HepG2 (cell line): Measurements from ENCODE around the gene CEBPE. TPM values are rescaled to one million over a fixed set of nuclear protein-coding genes. Genes with fewer than 3 reads are reported as not detected.
A peak's percentile ranks its signal among the peaks of the same experiment; 100 is the strongest.

Source experiments
- CEBPG ChIP-seq: IDR thresholded peaks from 2 replicates; pipeline ENCODE4 v1.6.1; 2016
- GLMP ChIP-seq: sonication (generic); formaldehyde crosslinking; IDR thresholded peaks from 2 replicates; pipeline ENCODE4 v1.9.0; 2021; ENCODE audit warnings: missing genetic modification reagents, mild to moderate bottlenecking, borderline replicate concordance
- IRF2 ChIP-seq: IDR thresholded peaks from 2 replicates; pipeline ENCODE4 v1.6.1; 2018; ENCODE audit warnings: missing genetic modification reagents, missing compliant biosample characterization
- IRX3 ChIP-seq: sonication (generic); formaldehyde crosslinking; IDR thresholded peaks from 2 replicates; pipeline ENCODE4 v1.8.1; 2023; ENCODE audit warnings: mild to moderate bottlenecking, low read depth, missing genetic modification reagents, borderline replicate concordance
- LBX2 ChIP-seq: sonication (generic); formaldehyde crosslinking; IDR thresholded peaks from 2 replicates; pipeline ENCODE4 v1.5.0; 2020; ENCODE audit warnings: missing genetic modification reagents, mild to moderate bottlenecking, borderline replicate concordance
- MIER3 ChIP-seq: IDR thresholded peaks from 2 replicates; pipeline ENCODE4 v1.6.1; 2016; ENCODE audit warnings: missing compliant biosample characterization, borderline replicate concordance
- MTF2 ChIP-seq: sonication (generic); formaldehyde crosslinking; IDR thresholded peaks from 2 replicates; pipeline ENCODE4 v1.5.0; 2020; ENCODE audit warnings: missing genetic modification reagents, borderline replicate concordance
- NFYC ChIP-seq: IDR thresholded peaks from 2 replicates; pipeline ENCODE4 v1.6.1; 2016; ENCODE audit warnings: missing genetic modification reagents, missing compliant biosample characterization
- NR2F6 ChIP-seq, 2 experiments: IDR thresholded peaks; 2 replicates each; pipeline ENCODE4 v1.6.1; 2016; ENCODE audit warnings: antibody characterized with exemption in 1 of 2, mild to moderate bottlenecking in 1 of 2
- RBAK ChIP-seq: sonication (generic); formaldehyde crosslinking; IDR thresholded peaks from 2 replicates; pipeline ENCODE4 v1.5.1; 2020; ENCODE audit warnings: mild to moderate bottlenecking, missing genetic modification reagents
- RCOR2 ChIP-seq: IDR thresholded peaks from 2 replicates; pipeline ENCODE4 v1.6.1; 2016; ENCODE audit warnings: missing biosample characterization, missing genetic modification reagents
- SAP130 ChIP-seq: IDR thresholded peaks from 2 replicates; pipeline ENCODE4 v1.6.1; 2016; ENCODE audit warnings: low read depth
- SKIL ChIP-seq: sonication (generic); formaldehyde crosslinking; IDR thresholded peaks from 2 replicates; pipeline ENCODE4 v1.8.0; 2022; ENCODE audit warnings: missing genetic modification reagents, mild to moderate bottlenecking, moderate library complexity, borderline replicate concordance
- SMAD1 ChIP-seq: sonication (generic); formaldehyde crosslinking; IDR thresholded peaks from 2 replicates; pipeline ENCODE4 v1.4.0; 2020; ENCODE audit warnings: missing genetic modification reagents, low read depth, mild to moderate bottlenecking, borderline replicate concordance
- ZHX1 ChIP-seq: sonication (generic); formaldehyde crosslinking; IDR thresholded peaks from 2 replicates; pipeline ENCODE4 v1.8.1; 2022; ENCODE audit warnings: low read depth, mild to moderate bottlenecking, missing genetic modification reagents
- ZNF24 ChIP-seq: fragments of 450-650 bp; IDR thresholded peaks from 2 replicates; pipeline ENCODE4 v1.6.1; 2017; ENCODE audit warnings: antibody characterized with exemption, mild to moderate bottlenecking
- ZNF570 ChIP-seq: sonication (generic); formaldehyde crosslinking; IDR thresholded peaks from 2 replicates; pipeline ENCODE4 v1.4.0; 2020; ENCODE audit warnings: mild to moderate bottlenecking, missing genetic modification reagents, borderline replicate concordance
- ZNF576 ChIP-seq: sonication (generic); formaldehyde crosslinking; IDR thresholded peaks from 2 replicates; pipeline ENCODE4 v1.4.0; 2020; ENCODE audit warnings: mild to moderate bottlenecking, missing genetic modification reagents
- ZNF577 ChIP-seq: sonication (generic); formaldehyde crosslinking; IDR thresholded peaks from 2 replicates; pipeline ENCODE4 v1.4.0; 2020; ENCODE audit warnings: mild to moderate bottlenecking, low read depth, missing genetic modification reagents, borderline replicate concordance
- ZNF724P ChIP-seq: sonication (generic); formaldehyde crosslinking; IDR thresholded peaks from 2 replicates; pipeline ENCODE4 v1.8.0; 2022; ENCODE audit warnings: missing genetic modification reagents, borderline replicate concordance
- ZNF75D ChIP-seq: sonication (generic); formaldehyde crosslinking; IDR thresholded peaks from 2 replicates; pipeline ENCODE4 v1.8.1; 2023; ENCODE audit warnings: missing genetic modification reagents, mild to moderate bottlenecking, borderline replicate concordance
- ZSCAN31 ChIP-seq: sonication (generic); formaldehyde crosslinking; IDR thresholded peaks from 2 replicates; pipeline ENCODE4 v1.5.0; 2020; ENCODE audit warnings: low read depth, mild to moderate bottlenecking, missing genetic modification reagents
- polyA plus RNA-seq, 8 experiments: library from polyadenylated mRNA; depleted of rRNA in 3 of 8; stranded (reverse) in 7 of 8; unstranded in 1 of 8; fragments of >200 nt; fragmentation: Illumina TruSeq in 4 of 8; extraction: Trizol in 4 of 8; gene quantifications; 2 replicates each; pipeline versions ENCODE4 v1.2.1 to v1.2.3, GENCODE V29; 2011 to 2016; ENCODE audit warnings: low read depth in 4 of 8, missing spikeins in 1 of 8, mixed read lengths in 1 of 8; ENCODE audit not compliant: insufficient read depth in 1 of 8
- total RNA-seq, 5 experiments: library from RNA; depleted of rRNA; stranded (reverse); fragments of >200 nt; fragmentation: Illumina TruSeq; extraction: Trizol; gene quantifications; 2 replicates each; pipeline ENCODE4 v1.2.3, GENCODE V29; 2016; ENCODE audit warnings: low read depth in 1 of 5
- TF ChIP-seq, protein P1 (sequence below): sonication (generic); formaldehyde crosslinking; IDR thresholded peaks from 2 replicates; pipeline ENCODE4 v1.5.0; 2020; ENCODE audit warnings: missing genetic modification reagents

Gene CEBPE
- total and polyA plus RNA-seq, 2 of the 13 experiments (the other 11 are each of a cell fraction or from before 2014, with no cell fraction given) = 0.09 to 0.11 TPM

- TF ChIP-seq SKIL (CRISPR knock-in tag) = no peak
- TF ChIP-seq MIER3 (CRISPR knock-in tag) = peak; percentile 77
- TF ChIP-seq ZNF577 (CRISPR knock-in tag) = no peak
- no peak for TF ChIP-seq ZNF24
- peak; percentile 49; the same call in 1 of the 2 replicates for TF ChIP-seq CEBPG (CRISPR knock-in tag)
- TF ChIP-seq SAP130 (CRISPR knock-in tag) = peak; percentile 73
- 0 out of 2 replicates have a peak, but pooled peaks have one; percentile 9 for TF ChIP-seq NFYC
- no peak for TF ChIP-seq ZNF570 (CRISPR knock-in tag)
- TF ChIP-seq IRX3 (CRISPR knock-in tag) = no peak
- no peak for TF ChIP-seq SMAD1 (CRISPR knock-in tag)
- no peak for TF ChIP-seq ZNF576
- TF ChIP-seq GLMP (CRISPR knock-in tag) = no peak
- TF ChIP-seq ZNF724P = peak; percentile 66; the same call in 1 of the 2 replicates
- TF ChIP-seq RCOR2 (CRISPR knock-in tag) = no peak
- TF ChIP-seq NR2F6 (IDR thresholded peaks at IDR 0.05) = no peak
- peak; percentile 41; the same call in 1 of the 2 replicates for TF ChIP-seq NR2F6 (CRISPR knock-in tag; IDR thresholded peaks at IDR 0.05)
- no peak for TF ChIP-seq MTF2 (CRISPR knock-in tag)
- no peak for TF ChIP-seq LBX2 (CRISPR knock-in tag)
- TF ChIP-seq ZHX1 = 0 out of 2 replicates have a peak, but pooled peaks have one; percentile 57
- peak; percentile 87; the same call in 1 of the 2 replicates for TF ChIP-seq ZSCAN31 (CRISPR knock-in tag)
- no peak for TF ChIP-seq RBAK (CRISPR knock-in tag)
- TF ChIP-seq ZNF75D (CRISPR knock-in tag) = no peak
- TF ChIP-seq IRF2 = peak; percentile 86; the same call in 1 of the 2 replicates
- TF ChIP-seq, protein P1, sequence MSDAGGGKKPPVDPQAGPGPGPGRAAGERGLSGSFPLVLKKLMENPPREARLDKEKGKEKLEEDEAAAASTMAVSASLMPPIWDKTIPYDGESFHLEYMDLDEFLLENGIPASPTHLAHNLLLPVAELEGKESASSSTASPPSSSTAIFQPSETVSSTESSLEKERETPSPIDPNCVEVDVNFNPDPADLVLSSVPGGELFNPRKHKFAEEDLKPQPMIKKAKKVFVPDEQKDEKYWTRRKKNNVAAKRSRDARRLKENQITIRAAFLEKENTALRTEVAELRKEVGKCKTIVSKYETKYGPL = no peak
Observed at GRCh38 chr14:23068789-23069412, 50.2 kb downstream of the CEBPE start (continued).
